Body of pancreas (tissue), 4 donors: ENCODE measurements around the gene ELP4.

Source experiments
- POLR2A ChIP-seq, 3 donors: fragments of 450-650 bp; IDR thresholded peaks; one replicate each; pipeline ENCODE4 v1.6.1; 2016; ENCODE audit warnings: antibody characterized with exemption in 3 of 3, mild to moderate bottlenecking in 2 of 3
- TF ChIP-seq, protein P1 (sequence below), 7 experiments: fragments of 450-650 bp in 4 of 7; fragments of 200-600 bp in 3 of 7; sonication (generic) in 3 of 7; IDR thresholded peaks; one replicate each; pipeline ENCODE4 v1.5.1; 2016 to 2019; ENCODE audit warnings: antibody characterized with exemption in 7 of 7

DNA sequence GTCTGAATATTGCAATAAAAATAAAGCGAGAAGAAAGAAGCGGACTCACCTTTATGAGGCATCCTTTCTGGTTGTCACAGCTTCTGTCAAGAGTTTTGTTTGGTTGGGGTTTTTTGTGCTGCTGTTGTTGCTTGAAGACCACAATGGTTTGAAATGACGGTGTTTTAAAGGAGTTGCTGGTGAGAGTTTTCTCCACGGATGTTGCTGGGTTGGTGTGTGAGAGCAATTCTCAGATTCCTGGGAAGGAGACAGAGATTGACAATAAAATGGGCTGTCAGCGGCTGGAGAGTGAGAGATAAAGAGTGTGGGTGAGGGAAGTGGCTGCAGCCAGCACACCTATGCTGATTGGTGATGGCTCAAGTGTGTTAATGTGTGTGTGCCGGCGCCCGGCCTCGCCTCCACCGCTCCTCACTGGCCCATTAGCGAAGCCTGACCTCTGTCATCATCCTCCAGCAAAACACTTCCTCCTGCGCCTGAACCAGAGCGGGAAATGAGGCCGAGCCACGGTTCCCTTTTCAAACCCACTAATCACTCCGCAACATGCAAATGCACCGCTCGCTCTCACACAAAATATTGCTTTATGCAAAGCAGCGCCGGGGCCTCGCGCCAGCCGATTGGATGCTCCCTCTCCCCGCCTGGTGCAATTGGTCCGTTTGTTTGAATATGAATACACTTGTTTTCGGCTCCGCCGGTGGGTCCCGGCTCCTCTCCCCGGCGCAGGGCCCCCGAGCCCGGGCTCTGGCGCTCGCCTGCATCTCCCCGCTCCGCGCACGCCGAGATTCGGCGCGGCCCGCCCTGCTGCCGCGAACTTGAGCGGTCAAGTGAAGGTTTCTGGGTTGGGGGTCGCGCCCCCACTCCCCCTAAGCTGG, 301.4 kb downstream of the ELP4 start, which contains the start of gene PAX6:
- TF ChIP-seq, protein P1, sequence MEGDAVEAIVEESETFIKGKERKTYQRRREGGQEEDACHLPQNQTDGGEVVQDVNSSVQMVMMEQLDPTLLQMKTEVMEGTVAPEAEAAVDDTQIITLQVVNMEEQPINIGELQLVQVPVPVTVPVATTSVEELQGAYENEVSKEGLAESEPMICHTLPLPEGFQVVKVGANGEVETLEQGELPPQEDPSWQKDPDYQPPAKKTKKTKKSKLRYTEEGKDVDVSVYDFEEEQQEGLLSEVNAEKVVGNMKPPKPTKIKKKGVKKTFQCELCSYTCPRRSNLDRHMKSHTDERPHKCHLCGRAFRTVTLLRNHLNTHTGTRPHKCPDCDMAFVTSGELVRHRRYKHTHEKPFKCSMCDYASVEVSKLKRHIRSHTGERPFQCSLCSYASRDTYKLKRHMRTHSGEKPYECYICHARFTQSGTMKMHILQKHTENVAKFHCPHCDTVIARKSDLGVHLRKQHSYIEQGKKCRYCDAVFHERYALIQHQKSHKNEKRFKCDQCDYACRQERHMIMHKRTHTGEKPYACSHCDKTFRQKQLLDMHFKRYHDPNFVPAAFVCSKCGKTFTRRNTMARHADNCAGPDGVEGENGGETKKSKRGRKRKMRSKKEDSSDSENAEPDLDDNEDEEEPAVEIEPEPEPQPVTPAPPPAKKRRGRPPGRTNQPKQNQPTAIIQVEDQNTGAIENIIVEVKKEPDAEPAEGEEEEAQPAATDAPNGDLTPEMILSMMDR (IDR thresholded peaks at IDR 0.05) = no peak
- TF ChIP-seq POLR2A (IDR thresholded peaks at IDR 0.05) = peak in 2 of 3 donors; percentile 28 to 46
